ENCODE measurements around the gene RAD51D. TPM values are rescaled to one million over a fixed set of nuclear protein-coding genes. Genes with fewer than 3 reads are reported as not detected.

Gene RAD51D
- total and polyA plus RNA-seq, 4 donors: 3.4 to 6.1 (median 3.7) TPM

- Histone ChIP-seq H3K27me3 (ENCODE audit: control insufficient read depth in 4 of 4, insufficient read depth in 4 of 4, low read length in 3 of 4) (no peaks in the 10 kb centered on the region), H3K27ac (ENCODE audit: low read depth in 1 of 2, low read length in 2 of 2) (no peak overlapping the region), H3K4me3 (ENCODE audit: low read depth in 1 of 3, low read length in 3 of 3) (no peak overlapping the region), H3K4me1 (ENCODE audit: control insufficient read depth in 4 of 4, insufficient read depth in 4 of 4, low read length in 3 of 4) (no peaks in the 10 kb centered on the region), H3K9me3 (ENCODE audit: control insufficient read depth in 4 of 4, low read length in 3 of 4) (no peaks in the 10 kb centered on the region), H3K9ac (ENCODE audit: low read depth in 1 of 2, low read length in 2 of 2) (no peak overlapping the region), H3K36me3 (ENCODE audit: control insufficient read depth in 4 of 4, insufficient read depth in 3 of 4, low read depth in 1 of 4, low read length in 3 of 4) (peaks cover 2 to 33% (median 11%) of the 10 kb centered on the region in 4 donors)
- no peak for DNase-seq (ENCODE audit: low spot score)
- no peak for TF ChIP-seq FOXA2 (IDR thresholded peaks at IDR 0.05)
- TF ChIP-seq TAF1 (conservative IDR thresholded peaks at IDR 0.05): no peak
- TF ChIP-seq YY1 (IDR thresholded peaks at IDR 0.05): no peak
- no peak for TF ChIP-seq HNF4A (conservative IDR thresholded peaks at IDR 0.05)
- no peak for TF ChIP-seq ATF3 (IDR thresholded peaks at IDR 0.05)
- 99% methylated on average over 5 of the region's 5 CpGs for WGBS
These were observed 16.4 kb downstream of the RAD51D start for GRCh38 chr17:35103271-35103670.

GRCh38 chr17:35101725-35102124 lies 17.9 kb downstream of the RAD51D start:
- Histone ChIP-seq H3K9me3 (ENCODE audit: control insufficient read depth in 4 of 4, low read length in 3 of 4) (no peaks in the 10 kb centered on the region), H3K36me3 (ENCODE audit: control insufficient read depth in 4 of 4, insufficient read depth in 3 of 4, low read depth in 1 of 4, low read length in 3 of 4) (peaks cover 2 to 33% (median 10%) of the 10 kb centered on the region in 4 donors), H3K27ac (ENCODE audit: low read depth in 1 of 2, low read length in 2 of 2) (no peak overlapping the region), H3K4me3 (ENCODE audit: low read depth in 1 of 3, low read length in 3 of 3) (no peak overlapping the region), H3K9ac (ENCODE audit: low read depth in 1 of 2, low read length in 2 of 2) (no peak overlapping the region), H3K4me1 (ENCODE audit: control insufficient read depth in 4 of 4, insufficient read depth in 4 of 4, low read length in 3 of 4) (no peaks in the 10 kb centered on the region), H3K27me3 (ENCODE audit: control insufficient read depth in 4 of 4, insufficient read depth in 4 of 4, low read length in 3 of 4) (no peaks in the 10 kb centered on the region)
- no peak for DNase-seq (ENCODE audit: low spot score)
- no peak for TF ChIP-seq HNF4G (IDR thresholded peaks at IDR 0.05)
- no peak for TF ChIP-seq TAF1 (conservative IDR thresholded peaks at IDR 0.05)
- no peak for TF ChIP-seq RXRA (IDR thresholded peaks at IDR 0.05)
- no peak for TF ChIP-seq SP1 (IDR thresholded peaks at IDR 0.05)
- WGBS: 93% methylated on average over 2 of the region's 2 CpGs

- no peak for DNase-seq (ENCODE audit: low spot score)
- 97% methylated on average over 14 of the region's 14 CpGs for WGBS
- Histone ChIP-seq H3K9me3 (ENCODE audit: control insufficient read depth in 4 of 4, low read length in 3 of 4) (no peaks in the 10 kb centered on the region), H3K4me3 (ENCODE audit: low read depth in 1 of 3, low read length in 3 of 3) (no peak overlapping the region), H3K36me3 (ENCODE audit: control insufficient read depth in 4 of 4, insufficient read depth in 3 of 4, low read depth in 1 of 4, low read length in 3 of 4) (peaks cover 2 to 28% (median 10%) of the 10 kb centered on the region in 4 donors), H3K9ac (ENCODE audit: low read depth in 1 of 2, low read length in 2 of 2) (no peak overlapping the region), H3K27me3 (ENCODE audit: control insufficient read depth in 4 of 4, insufficient read depth in 4 of 4, low read length in 3 of 4) (no peaks in the 10 kb centered on the region), H3K4me1 (ENCODE audit: control insufficient read depth in 4 of 4, insufficient read depth in 4 of 4, low read length in 3 of 4) (no peaks in the 10 kb centered on the region), H3K27ac (ENCODE audit: low read depth in 1 of 2, low read length in 2 of 2) (no peak overlapping the region)
- no peak for TF ChIP-seq EGR1 (IDR thresholded peaks at IDR 0.05; ENCODE audit: low read depth in 2 of 2)
- TF ChIP-seq SP1 (IDR thresholded peaks at IDR 0.05): no peak
- TF ChIP-seq TAF1 (conservative IDR thresholded peaks at IDR 0.05): no peak
These were observed 18.6 kb downstream of the RAD51D start for GRCh38 chr17:35101036-35101435.

GRCh38 chr17:35099908-35100307 lies 19.8 kb downstream of the RAD51D start:
- Histone ChIP-seq H3K9me3 (ENCODE audit: control insufficient read depth in 4 of 4, low read length in 3 of 4) (no peaks in the 10 kb centered on the region), H3K4me1 (ENCODE audit: control insufficient read depth in 4 of 4, insufficient read depth in 4 of 4, low read length in 3 of 4) (no peaks in the 10 kb centered on the region), H3K4me3 (ENCODE audit: low read depth in 1 of 3, low read length in 3 of 3) (no peak overlapping the region), H3K36me3 (ENCODE audit: control insufficient read depth in 4 of 4, insufficient read depth in 3 of 4, low read depth in 1 of 4, low read length in 3 of 4) (peaks cover 2 to 25% (median 6%) of the 10 kb centered on the region in 4 donors), H3K27me3 (ENCODE audit: control insufficient read depth in 4 of 4, insufficient read depth in 4 of 4, low read length in 3 of 4) (no peaks in the 10 kb centered on the region), H3K9ac (ENCODE audit: low read depth in 1 of 2, low read length in 2 of 2) (no peak overlapping the region), H3K27ac (ENCODE audit: low read depth in 1 of 2, low read length in 2 of 2) (no peak overlapping the region)
- no peak for DNase-seq (ENCODE audit: low spot score)
- TF ChIP-seq GABPA (IDR thresholded peaks at IDR 0.05 in 1 of 2, conservative IDR thresholded peaks at IDR 0.05 in 1 of 2) (no peak), SP1 (IDR thresholded peaks at IDR 0.05) (no peak), REST (IDR thresholded peaks at IDR 0.05) (no peak), HNF4A (conservative IDR thresholded peaks at IDR 0.05) (no peak), TAF1 (conservative IDR thresholded peaks at IDR 0.05) (no peak), MAX (IDR thresholded peaks at IDR 0.05) (no peak), ZBTB33 (IDR thresholded peaks at IDR 0.05) (no peak), EGR1 (IDR thresholded peaks at IDR 0.05; ENCODE audit: low read depth in 2 of 2) (no peak), RXRA (IDR thresholded peaks at IDR 0.05) (no peak), JUND (IDR thresholded peaks at IDR 0.05) (no peak)
- WGBS: 91% methylated on average over 3 of the region's 3 CpGs

Data from liver (tissue), 9 donors.